HEK293T (cell line): ENCODE results near the gene TXNL4B.

Source experiments
- ELF4 ChIP-seq: fragments of 450-650 bp; IDR thresholded peaks from 2 replicates; pipeline ENCODE4 v1.6.1; 2017; ENCODE audit warnings: antibody characterized with exemption
- FOXA1 ChIP-seq: fragments of 450-650 bp; IDR thresholded peaks from 2 replicates; pipeline ENCODE4 v1.6.1; 2016; ENCODE audit warnings: mild to moderate bottlenecking
- HDGF ChIP-seq: fragments of 450-650 bp; IDR thresholded peaks from 2 replicates; pipeline ENCODE4 v1.6.1; 2017; ENCODE audit warnings: antibody characterized with exemption, borderline replicate concordance
- L3MBTL2 ChIP-seq: fragments of 450-650 bp; conservative IDR thresholded peaks from 2 replicates; pipeline ENCODE4 v1.6.1; 2016; ENCODE audit warnings: mild to moderate bottlenecking
- PKNOX1 ChIP-seq: fragments of 450-650 bp; IDR thresholded peaks from 2 replicates; pipeline ENCODE4 v1.6.1; 2016
- SP1 ChIP-seq: fragments of 450-650 bp; IDR thresholded peaks from 2 replicates; pipeline ENCODE4 v1.6.1; 2017
- SUZ12 ChIP-seq: fragments of 450-650 bp; IDR thresholded peaks from 2 replicates; pipeline ENCODE4 v1.6.1; 2016; ENCODE audit warnings: mild to moderate bottlenecking
- ZNF384 ChIP-seq: fragments of 450-650 bp; IDR thresholded peaks from 2 replicates; pipeline ENCODE4 v1.6.1; 2016

- no peak for TF ChIP-seq SP1
- no peak for TF ChIP-seq FOXA1
- no peak for TF ChIP-seq L3MBTL2
- TF ChIP-seq PKNOX1 = no peak
- no peak for TF ChIP-seq SUZ12
- no peak for TF ChIP-seq ELF4
- no peak for TF ChIP-seq ZNF384
- no peak for TF ChIP-seq HDGF
Measured at GRCh38 chr16:72072514-72073342, 20.7 kb downstream of the TXNL4B start.
